GM19467 (cell line): ENCODE results near the gene PEMT.

ENCODE experiments used
- ATAC-seq: cut with Tn5 transposase; IDR thresholded peaks from one replicate; pipeline ENCODE4 v1.9.1; 2021; ENCODE audit warnings: mild to moderate bottlenecking, moderate library complexity; ENCODE audit not compliant: unreplicated experiment

The PEMT gene

GRCh38 chr17:17553217-17554195 lies 38.0 kb downstream of the PEMT start:
- ATAC-seq = no peak

- ATAC-seq = no peak
Observed at GRCh38 chr17:17552351-17553216, 38.9 kb downstream of the PEMT start.

- no peak for ATAC-seq
Observed at GRCh38 chr17:17551361-17551760, 40.1 kb downstream of the PEMT start.

- ATAC-seq = no peak
Observed at GRCh38 chr17:17549732-17550366, 41.7 kb downstream of the PEMT start.

GRCh38 chr17:17548044-17548443 lies 43.5 kb downstream of the PEMT start:
- ATAC-seq = no peak

- no peak for ATAC-seq
Observed at GRCh38 chr17:17547210-17547764, 44.2 kb downstream of the PEMT start.

GRCh38 chr17:17546399-17547185 lies 44.9 kb downstream of the PEMT start:
- ATAC-seq = no peak

- ATAC-seq = no peak
Observed at GRCh38 chr17:17545984-17546383, 45.5 kb downstream of the PEMT start.

GRCh38 chr17:17545031-17545820 lies 46.3 kb downstream of the PEMT start:
- no peak for ATAC-seq

GRCh38 chr17:17542906-17543635 lies 48.4 kb downstream of the PEMT start:
- no peak for ATAC-seq

- no peak for ATAC-seq
Observed at GRCh38 chr17:17541640-17542001, 49.9 kb downstream of the PEMT start.

- ATAC-seq = no peak
Observed at GRCh38 chr17:17540935-17541639, 50.4 kb downstream of the PEMT start.

- no peak for ATAC-seq
Observed at GRCh38 chr17:17540278-17540906, 51.1 kb downstream of the PEMT start.

GRCh38 chr17:17539591-17539990 lies 51.9 kb downstream of the PEMT start:
- ATAC-seq = no peak

- ATAC-seq = no peak
Observed at GRCh38 chr17:17538417-17539391, 52.8 kb downstream of the PEMT start.

- no peak for ATAC-seq
Observed at GRCh38 chr17:17537311-17538099, 54.0 kb downstream of the PEMT start.
